ENCODE measurements around the gene SLC9A1.

SLC9A1 gene

DNA sequence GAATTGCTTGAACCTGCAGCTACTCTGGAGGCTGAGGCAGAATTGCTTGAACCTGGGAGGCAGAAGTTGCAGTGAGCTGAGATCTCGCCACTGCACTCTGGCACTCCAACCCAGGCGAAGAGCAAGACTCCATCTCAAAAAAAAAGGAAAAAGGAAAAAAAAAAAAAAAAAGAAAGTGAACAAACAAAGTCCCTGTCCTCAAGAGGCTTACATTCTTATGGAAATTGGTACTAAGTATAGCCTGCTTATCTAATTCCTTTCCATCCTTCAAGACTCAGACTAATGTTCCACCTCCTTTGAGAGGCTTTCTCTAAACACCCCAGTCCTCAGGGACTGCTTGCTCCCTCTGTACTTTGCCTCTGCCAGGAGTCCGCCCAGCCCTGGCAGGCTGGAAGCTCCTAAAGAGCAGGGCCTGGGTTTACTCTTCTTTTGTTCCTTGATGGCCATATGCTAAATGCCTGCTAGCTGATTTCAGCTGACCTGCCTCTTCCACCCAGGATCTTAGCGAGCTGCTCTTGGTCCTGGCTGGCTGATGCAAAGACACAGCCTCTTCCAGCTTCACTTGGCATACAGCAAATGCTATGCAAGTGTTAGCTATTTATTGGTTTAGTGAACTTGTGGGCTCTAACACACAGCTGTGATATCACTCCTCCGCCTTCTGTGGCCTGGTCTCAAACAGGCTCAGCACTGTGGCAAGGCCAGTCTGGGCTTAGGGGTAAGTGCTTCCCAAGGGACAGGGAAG is 9.8 kb downstream of the SLC9A1 start:
- H2AFZ ChIP-seq (ENCODE audit: low read depth, low read length) = no peak overlapping the region
- H4K20me1 ChIP-seq (ENCODE audit: insufficient read depth, low read length) = no peaks in the 10 kb centered on the region
- H3K36me3 ChIP-seq (replicated peaks; ENCODE audit: low read depth, low read length) = no peaks in the 10 kb centered on the region
- peaks cover 9% of the 10 kb centered on the region; the same call in 1 of the 2 replicates for H3K79me2 ChIP-seq (ENCODE audit: low read length)
- H3K9me3 ChIP-seq (ENCODE audit: insufficient read depth, low read length) = no peaks in the 10 kb centered on the region
- H3K9ac ChIP-seq (ENCODE audit: low read length) = no peak overlapping the region
- H3K4me1 ChIP-seq (ENCODE audit: low read length) = no peaks in the 10 kb centered on the region
- TF ChIP-seq, protein P1, sequence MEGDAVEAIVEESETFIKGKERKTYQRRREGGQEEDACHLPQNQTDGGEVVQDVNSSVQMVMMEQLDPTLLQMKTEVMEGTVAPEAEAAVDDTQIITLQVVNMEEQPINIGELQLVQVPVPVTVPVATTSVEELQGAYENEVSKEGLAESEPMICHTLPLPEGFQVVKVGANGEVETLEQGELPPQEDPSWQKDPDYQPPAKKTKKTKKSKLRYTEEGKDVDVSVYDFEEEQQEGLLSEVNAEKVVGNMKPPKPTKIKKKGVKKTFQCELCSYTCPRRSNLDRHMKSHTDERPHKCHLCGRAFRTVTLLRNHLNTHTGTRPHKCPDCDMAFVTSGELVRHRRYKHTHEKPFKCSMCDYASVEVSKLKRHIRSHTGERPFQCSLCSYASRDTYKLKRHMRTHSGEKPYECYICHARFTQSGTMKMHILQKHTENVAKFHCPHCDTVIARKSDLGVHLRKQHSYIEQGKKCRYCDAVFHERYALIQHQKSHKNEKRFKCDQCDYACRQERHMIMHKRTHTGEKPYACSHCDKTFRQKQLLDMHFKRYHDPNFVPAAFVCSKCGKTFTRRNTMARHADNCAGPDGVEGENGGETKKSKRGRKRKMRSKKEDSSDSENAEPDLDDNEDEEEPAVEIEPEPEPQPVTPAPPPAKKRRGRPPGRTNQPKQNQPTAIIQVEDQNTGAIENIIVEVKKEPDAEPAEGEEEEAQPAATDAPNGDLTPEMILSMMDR (IDR thresholded peaks at IDR 0.05; ENCODE audit: low read depth, low read length) = no peak
- TF ChIP-seq EZH2phosphoT487 (IDR thresholded peaks at IDR 0.05; ENCODE audit: low read depth) = no peak
- no peaks in the 10 kb centered on the region for H3K27me3 ChIP-seq (ENCODE audit: low read depth, low read length)
- no peak overlapping the region for H3K4me2 ChIP-seq (ENCODE audit: low read length)
- no peak overlapping the region for H3K4me3 ChIP-seq (ENCODE audit: low read length)
- H3K27ac ChIP-seq (ENCODE audit: low read length) = no peak overlapping the region

DNA sequence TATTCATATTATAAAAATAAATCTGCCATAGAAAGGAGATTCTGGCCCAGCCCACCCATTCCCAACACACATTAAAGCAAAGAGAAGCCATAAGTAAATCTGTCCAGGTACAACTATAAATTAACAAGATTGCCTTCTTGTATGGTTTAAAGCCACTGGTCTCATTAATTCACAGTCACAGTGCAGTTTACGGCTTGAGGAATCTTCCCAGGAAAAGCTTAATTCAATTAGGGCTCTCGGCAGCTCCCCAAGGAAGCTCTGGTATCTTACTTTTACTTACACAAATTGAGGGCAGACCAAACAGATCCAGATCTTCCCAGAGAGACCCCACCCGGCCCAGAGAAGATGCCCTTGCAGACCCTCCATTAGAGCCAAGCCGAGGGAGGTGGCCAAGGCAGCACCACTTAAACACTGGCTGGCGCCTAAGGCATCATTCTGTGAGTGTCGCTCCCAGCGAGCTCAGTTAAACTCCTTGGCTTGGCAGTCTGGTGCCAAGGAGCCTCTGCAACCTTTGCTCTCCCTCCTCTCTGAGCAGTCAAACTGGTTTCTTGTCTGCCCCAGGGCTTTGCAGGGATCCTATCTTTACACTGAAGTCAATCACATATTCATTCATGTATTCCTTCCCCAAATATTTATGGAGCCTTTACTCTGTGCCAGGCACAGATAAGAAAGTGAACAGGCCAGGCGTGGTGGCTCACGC is 10.7 kb downstream of the SLC9A1 start:
- no peaks in the 10 kb centered on the region for H4K20me1 ChIP-seq (ENCODE audit: insufficient read depth, low read length)
- H3K4me2 ChIP-seq (ENCODE audit: low read length) = no peak overlapping the region
- peaks cover 9% of the 10 kb centered on the region; the same call in 1 of the 2 replicates for H3K79me2 ChIP-seq (ENCODE audit: low read length)
- no peaks in the 10 kb centered on the region for H3K36me3 ChIP-seq (replicated peaks; ENCODE audit: low read depth, low read length)
- no peak overlapping the region for H2AFZ ChIP-seq (ENCODE audit: low read depth, low read length)
- no peaks in the 10 kb centered on the region for H3K4me1 ChIP-seq (ENCODE audit: low read length)
- no peak overlapping the region for H3K4me3 ChIP-seq (ENCODE audit: low read length)
- no peaks in the 10 kb centered on the region for H3K27me3 ChIP-seq (ENCODE audit: low read depth, low read length)
- TF ChIP-seq, protein P1 (IDR thresholded peaks at IDR 0.05; ENCODE audit: low read depth, low read length) = no peak
- no peak for TF ChIP-seq EZH2phosphoT487 (IDR thresholded peaks at IDR 0.05; ENCODE audit: low read depth)
- no peak overlapping the region for H3K9ac ChIP-seq (ENCODE audit: low read length)
- H3K27ac ChIP-seq (ENCODE audit: low read length) = no peak overlapping the region
- H3K9me3 ChIP-seq (ENCODE audit: insufficient read depth, low read length) = no peaks in the 10 kb centered on the region

DNA sequence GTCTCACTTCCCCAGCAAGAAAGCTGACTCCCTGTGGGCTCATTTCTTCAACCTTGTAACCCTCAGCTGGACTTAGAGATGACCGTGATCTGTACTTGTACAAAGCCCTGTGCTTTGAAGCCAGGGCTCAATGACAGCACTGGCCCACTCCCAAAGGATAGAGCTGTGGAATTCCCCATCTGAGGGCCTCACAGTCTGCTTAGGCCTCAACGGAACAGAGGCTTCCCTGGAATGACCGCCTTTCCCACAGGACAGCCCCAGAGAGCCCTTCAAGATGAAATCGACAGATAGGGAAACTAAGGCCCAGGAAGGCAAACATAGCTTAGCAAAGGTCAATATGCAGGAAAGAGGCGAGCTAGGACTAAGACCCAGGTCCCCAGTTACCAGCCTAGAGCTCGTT is 11.5 kb downstream of the SLC9A1 start:
- no peaks in the 10 kb centered on the region for H3K27me3 ChIP-seq (ENCODE audit: low read depth, low read length)
- no peak overlapping the region for H3K4me2 ChIP-seq (ENCODE audit: low read length)
- no peak for TF ChIP-seq EZH2phosphoT487 (IDR thresholded peaks at IDR 0.05; ENCODE audit: low read depth)
- TF ChIP-seq, protein P1 (IDR thresholded peaks at IDR 0.05; ENCODE audit: low read depth, low read length) = no peak
- H3K4me3 ChIP-seq (ENCODE audit: low read length) = no peak overlapping the region
- peaks cover 9% of the 10 kb centered on the region; the same call in 1 of the 2 replicates for H3K79me2 ChIP-seq (ENCODE audit: low read length)
- no peak overlapping the region for H2AFZ ChIP-seq (ENCODE audit: low read depth, low read length)
- H4K20me1 ChIP-seq (ENCODE audit: insufficient read depth, low read length) = no peaks in the 10 kb centered on the region
- H3K9me3 ChIP-seq (ENCODE audit: insufficient read depth, low read length) = no peaks in the 10 kb centered on the region
- H3K27ac ChIP-seq (ENCODE audit: low read length) = no peak overlapping the region
- H3K4me1 ChIP-seq (ENCODE audit: low read length) = no peaks in the 10 kb centered on the region
- H3K9ac ChIP-seq (ENCODE audit: low read length) = no peak overlapping the region
- H3K36me3 ChIP-seq (replicated peaks; ENCODE audit: low read depth, low read length) = no peaks in the 10 kb centered on the region

DNA sequence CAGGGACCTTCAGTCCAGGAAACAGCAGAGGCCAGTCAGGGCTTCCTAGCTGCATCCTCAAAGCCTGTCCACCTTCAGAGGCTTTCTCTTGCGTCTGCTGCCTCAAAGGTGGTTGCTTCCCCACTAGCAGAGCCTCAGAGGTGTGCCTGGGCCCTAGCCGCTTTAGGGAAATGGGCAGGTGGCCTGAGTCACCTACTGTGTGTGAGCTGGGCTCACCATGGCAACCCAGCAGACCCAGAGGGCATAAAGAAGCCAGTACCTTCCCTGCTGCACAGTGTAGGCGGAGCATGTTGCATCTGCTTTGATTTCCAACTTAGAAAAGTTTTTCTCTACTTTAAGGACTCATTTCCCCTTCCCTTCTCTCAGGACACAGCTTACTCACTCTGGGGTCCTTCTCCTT is 12.5 kb downstream of the SLC9A1 start:
- Histone ChIP-seq H3K4me1 (ENCODE audit: low read length) (no peaks in the 10 kb centered on the region), H3K27ac (ENCODE audit: low read length) (no peak overlapping the region), H3K4me3 (ENCODE audit: low read length) (no peak overlapping the region), H3K9ac (ENCODE audit: low read length) (no peak overlapping the region), H3K9me3 (ENCODE audit: insufficient read depth, low read length) (no peaks in the 10 kb centered on the region), H3K27me3 (ENCODE audit: low read depth, low read length) (no peaks in the 10 kb centered on the region), H4K20me1 (ENCODE audit: insufficient read depth, low read length) (no peaks in the 10 kb centered on the region), H3K79me2 (ENCODE audit: low read length) (peaks cover 5% of the 10 kb centered on the region; the same call in 1 of the 2 replicates), H2AFZ (ENCODE audit: low read depth, low read length) (no peak overlapping the region), H3K36me3 (replicated peaks; ENCODE audit: low read depth, low read length) (no peaks in the 10 kb centered on the region), H3K4me2 (ENCODE audit: low read length) (no peak overlapping the region)
- TF ChIP-seq, protein P1 (IDR thresholded peaks at IDR 0.05; ENCODE audit: low read depth, low read length) = no peak
- TF ChIP-seq EZH2phosphoT487 (IDR thresholded peaks at IDR 0.05; ENCODE audit: low read depth) = no peak
